Measurements from ENCODE around the gene MYO5B. TPM values are rescaled to one million over a fixed set of nuclear protein-coding genes. Genes with fewer than 3 reads are reported as not detected.
"Not testable (repeated sequence)": the region's sequence is repeated elsewhere in the genome, so short reads cannot be mapped to it uniquely, and the experiment has no call there.

Gene MYO5B
- total RNA-seq, 1 donor from 2014 or later, result 0.27 TPM

DNA sequence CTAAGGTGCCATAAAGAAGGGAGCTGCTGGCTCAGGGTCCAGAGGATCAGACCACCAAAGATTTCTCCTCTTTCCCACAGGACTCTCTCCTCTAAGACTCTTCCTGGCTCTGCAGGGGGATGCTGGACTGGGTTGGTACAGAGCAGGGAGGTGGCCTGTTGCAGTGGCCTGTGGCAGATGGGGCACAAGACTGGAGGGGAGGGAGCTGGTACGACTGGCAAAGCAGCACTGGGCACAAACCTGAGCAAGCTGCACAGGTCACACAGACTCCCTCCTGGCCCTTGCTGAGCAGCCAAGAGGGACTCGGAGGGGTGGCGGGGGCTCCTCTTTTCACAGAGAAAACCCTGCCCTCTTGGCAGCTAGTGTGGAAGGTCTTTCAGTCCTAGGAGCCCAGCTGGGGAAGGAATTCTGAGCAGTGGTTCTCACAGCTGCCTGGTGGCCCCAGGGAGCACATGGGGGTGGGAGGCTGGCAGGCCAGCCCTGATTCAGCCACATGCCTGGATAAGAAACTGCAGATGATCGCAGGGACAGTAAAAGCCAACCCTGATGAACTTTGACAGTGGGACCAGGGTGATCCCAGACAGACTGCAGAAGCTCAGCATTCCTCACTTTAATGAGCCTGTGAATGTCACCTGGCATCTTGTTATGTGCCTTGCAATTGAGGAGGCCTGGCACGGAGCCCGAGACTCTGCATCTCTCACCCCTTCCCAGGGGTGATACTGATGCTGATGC, 349.2 kb downstream of the MYO5B start:
- intact Hi-C loops (cut with micrococcal nuclease), result no loop called here

DNA sequence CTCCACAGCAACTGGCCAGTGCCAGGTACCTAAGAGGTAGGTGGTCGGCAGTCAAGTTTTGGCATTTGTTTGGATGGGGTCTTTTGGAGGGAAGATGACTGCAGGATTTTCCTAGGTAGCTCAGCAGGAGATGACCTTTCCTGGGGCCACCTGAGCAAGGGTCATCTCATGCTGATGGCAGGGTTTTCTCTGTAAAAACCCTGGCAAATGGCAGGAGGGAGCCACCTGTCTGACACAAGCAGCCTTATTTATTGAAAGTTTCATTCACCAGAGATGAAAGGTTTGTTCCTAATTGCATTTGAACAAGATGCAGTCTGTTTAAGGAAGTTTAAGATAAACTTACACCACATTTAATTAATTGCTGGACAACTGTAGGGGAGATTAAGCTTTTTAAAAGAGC, 350.0 kb downstream of the MYO5B start:
- intact Hi-C loops (cut with micrococcal nuclease), result no loop called here

DNA sequence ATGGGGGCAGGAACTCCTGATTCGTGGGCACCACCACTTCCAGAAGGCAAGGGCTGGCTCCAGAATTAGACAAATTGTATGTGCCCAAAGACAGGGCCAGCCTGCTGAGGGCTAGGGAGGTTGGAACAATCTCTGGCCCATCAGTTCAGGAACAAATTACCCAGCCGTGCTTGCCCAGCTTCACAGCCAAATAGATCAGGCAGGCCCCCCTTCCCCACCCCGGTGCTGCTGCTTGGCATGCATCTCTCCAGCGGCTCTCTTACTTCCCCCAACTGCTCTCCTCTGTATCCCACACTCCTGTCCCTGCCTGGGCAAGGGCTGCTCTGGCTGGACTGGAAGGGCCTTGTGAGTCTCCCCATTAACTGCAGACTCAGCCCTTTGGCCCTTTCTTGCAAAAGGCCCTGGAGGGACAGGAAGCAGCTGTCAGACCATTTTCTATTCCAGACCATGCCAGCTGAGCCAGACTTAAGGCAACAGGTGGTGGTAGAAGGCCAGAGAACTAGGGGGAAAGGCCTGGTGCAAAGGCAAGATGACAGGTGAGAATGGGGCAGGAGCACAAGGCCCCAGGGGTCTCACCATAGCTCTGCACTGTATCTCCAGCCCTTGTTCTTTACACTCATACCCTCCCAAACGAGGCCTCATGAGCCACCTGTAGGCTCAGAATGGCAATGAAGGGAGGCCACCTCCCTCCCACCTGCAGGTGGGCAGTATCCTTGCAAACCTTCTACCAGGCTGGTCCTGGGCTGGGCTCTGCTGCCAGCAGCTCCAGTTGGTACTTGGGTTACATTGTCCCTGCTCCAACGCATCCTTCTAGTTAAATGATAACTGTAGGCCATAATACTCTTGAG, 350.9 kb downstream of the MYO5B start:
- intact Hi-C loops (cut with micrococcal nuclease), result no loop called here

DNA sequence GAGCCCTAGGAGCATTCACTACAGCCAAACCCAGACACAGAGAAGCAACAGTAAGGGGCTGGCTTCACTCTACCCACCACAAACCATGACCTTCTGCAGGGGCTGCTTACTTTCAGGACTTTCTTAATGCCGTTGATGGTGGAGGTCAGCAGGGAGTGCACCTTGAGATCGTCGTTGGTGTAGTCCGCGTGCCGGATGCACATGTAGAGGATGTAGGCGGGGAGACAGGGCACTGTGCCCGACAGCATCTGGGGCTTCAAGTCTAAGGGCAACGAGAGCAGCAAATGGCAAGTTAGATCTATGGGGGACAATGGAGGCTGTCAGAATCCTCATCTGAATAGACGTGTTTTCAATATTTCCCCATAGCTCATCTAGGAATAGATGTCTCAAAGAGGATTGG, 351.8 kb downstream of the MYO5B start:
- intact Hi-C loops (cut with micrococcal nuclease), result no loop called here

DNA sequence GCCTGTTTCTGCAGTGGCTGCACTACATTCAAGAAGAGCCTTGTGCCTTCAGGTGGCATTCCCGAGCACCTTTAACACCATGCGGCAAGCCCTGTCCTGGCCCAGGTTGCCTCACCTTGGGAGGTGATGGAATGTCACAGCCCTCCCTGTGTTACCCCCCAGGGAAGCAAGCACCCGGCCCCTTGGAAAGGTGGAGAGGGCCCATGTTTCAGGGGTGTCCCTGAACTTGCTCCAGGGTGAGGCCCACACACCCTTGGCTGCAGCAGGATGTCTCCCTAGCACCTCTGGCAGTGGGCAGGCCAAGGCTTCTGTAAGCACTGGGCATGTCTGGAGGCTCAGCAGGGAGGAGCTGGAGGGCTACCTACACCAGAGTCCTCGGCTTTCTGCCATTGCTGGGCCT, 352.3 kb downstream of the MYO5B start:
- intact Hi-C loops (cut with micrococcal nuclease), result no loop called here

DNA sequence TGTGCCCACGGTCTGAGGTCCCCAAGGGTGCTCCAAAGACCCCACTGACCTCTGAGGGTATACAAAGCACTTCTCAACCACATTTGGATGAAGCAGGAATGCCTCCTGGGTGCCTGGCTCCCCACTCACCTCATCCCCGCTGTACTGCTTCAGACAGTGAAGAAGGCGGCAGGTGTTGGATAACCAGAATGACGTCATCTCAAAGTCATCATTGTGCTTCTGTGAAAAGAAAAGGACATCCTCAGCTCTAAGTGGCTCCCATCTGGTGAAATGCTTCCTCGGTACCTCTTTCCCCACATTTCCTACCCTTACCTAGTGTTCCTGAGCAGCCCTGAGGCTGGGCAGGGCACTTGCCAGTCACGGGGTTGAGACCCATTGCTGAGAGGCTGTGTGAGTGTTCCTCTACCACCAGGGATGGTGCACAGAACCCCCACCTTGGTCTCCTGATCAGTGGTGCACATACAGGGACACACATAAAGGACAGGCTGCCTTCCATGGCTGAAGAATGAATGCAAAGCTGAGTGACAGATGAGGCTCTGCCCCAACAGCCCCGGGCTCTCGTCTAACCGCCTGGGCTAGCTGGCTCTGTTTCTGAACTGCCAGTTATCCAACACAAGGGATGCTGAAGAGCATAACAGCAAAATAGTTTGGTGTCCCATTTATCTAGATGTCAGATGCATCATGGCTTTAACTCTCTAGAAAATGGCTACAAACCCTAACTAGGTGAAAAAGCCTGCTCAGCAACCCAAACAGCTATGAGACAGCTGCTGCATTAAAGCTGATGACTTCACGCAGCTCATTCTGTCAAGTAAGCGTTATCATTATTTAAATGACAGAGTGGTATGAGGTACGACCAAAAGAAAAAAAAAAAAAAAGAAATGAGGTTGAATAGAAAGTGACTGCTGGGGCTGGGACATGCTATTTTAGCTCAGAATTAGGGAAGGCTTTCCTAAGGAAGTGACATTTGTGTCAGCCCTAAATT, 353.4 kb downstream of the MYO5B start:
- intact Hi-C loops (cut with micrococcal nuclease), result no loop called here

DNA sequence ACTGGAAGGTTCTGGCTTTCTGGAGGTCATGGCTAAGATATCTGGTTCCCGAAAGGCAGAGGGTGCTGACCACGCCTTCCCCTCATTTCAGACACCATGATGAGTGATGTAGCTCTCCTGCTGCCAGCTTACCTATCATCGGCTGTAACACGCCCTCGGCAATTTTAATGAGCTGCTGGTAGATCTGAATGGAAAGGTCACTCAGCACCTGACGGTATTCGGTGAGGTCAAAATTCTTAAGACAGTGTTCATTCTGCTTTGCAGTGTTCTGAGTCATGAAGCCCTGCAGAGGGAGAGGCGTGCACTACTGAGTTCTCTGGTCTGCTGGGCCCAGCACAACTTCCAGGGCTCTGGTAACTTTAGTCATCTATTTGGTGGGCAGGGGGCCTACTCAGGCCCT, 355.9 kb downstream of the MYO5B start:
- intact Hi-C loops (cut with micrococcal nuclease), result no loop called here

DNA sequence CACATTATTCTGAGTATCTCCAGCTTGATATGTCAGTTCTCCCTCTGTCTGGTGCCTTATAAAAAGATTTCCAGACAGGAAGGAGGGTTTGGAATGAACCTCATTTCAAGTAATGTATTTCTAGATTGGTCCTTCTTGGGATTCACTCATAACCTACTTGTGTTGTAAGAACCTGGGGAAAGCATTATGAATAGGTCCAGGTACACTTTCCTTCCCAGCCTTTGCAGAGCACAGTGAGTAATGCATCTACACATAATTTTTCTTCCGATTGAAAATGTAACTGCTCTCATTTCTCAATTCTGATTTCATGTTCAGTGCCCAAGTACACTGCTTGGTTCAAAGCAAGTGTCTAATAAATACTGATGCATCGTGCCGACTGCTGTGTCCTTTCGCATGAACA, 356.6 kb downstream of the MYO5B start:
- intact Hi-C loops (cut with micrococcal nuclease), result no loop called here

DNA sequence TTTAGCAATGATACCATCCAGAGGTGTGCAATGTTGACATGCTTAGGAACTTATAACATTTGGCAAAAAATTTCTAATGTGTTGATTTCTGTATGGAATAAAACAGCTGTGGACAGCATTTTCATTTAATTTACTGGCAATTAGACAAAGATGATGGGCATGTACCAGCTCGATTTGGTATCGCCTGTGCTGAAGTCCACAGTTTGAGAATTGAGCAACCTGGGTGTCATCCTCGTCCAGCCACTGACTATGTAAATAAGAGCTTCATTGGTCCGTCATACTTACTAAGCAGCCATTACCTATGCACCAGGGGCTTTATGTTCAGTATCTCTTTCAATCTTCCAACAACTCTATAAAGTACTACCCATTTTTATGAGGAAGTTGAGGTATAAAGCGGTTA, 357.1 kb downstream of the MYO5B start:
- intact Hi-C loops (cut with micrococcal nuclease), result no loop called here

DNA sequence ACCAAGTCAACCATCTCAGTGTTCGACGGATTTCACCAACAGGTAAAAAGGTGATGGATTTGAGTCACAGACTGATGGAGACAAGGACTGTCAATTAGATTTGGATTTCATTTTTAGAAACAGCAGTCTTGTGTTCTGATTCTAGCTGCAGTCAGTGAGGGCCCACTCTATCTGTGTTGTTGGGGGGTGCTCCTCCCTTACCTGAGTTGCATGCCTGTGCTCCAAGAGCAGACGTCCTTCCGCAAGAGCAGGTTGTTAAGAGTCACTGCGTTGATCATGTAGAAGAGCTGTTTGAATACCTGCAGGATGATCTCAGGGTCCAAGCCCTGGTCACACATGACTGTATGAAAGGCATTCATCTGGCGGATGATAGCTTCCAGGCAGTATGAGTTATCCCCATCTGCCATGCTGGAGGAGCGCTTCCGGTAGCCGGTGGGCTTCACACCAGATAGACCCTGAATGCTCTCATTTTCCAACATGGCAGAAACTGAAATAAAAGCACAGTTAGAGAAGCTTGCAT, 357.6 kb downstream of the MYO5B start:
- intact Hi-C loops (cut with micrococcal nuclease), result not testable (repeated sequence)

DNA sequence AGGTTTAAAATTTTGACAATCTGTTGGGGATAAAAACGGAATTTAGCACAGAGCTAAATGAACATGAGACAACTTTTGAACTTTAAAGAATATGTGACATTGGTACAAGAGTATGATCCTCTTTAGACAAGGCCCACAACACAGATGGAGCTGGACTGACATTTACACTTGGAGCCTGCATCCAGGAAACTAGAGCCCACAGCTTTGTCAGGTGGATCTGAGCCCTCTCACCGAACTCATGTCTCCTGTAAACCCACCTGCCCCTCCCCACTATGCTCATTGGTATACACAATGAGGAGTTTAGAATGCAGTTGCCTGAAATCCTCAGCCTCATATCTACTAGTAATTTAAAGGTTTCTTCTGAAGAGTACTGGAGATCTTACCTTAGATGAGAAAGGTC, 359.5 kb downstream of the MYO5B start:
- intact Hi-C loops (cut with micrococcal nuclease), result no loop called here

DNA sequence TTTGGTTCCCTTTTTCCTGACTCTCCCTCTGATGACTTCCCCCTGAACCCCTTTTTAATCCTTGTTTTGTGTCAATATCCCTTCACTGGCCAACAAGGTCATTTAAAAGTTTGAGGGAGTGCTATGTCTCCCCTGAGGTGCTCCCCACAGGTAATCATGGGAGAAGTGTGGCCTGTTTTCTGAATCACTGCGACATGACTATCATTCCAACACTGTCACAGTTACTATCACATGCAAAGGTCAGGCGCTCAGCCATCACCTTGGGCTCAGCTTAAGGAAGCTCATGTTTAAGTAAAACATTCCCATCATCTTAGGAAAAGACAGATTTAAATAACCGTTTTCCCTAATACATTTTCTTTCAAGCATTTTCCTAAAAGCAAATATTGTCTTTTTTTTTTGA, 360.7 kb downstream of the MYO5B start:
- intact Hi-C loops (cut with micrococcal nuclease), result no loop called here

DNA sequence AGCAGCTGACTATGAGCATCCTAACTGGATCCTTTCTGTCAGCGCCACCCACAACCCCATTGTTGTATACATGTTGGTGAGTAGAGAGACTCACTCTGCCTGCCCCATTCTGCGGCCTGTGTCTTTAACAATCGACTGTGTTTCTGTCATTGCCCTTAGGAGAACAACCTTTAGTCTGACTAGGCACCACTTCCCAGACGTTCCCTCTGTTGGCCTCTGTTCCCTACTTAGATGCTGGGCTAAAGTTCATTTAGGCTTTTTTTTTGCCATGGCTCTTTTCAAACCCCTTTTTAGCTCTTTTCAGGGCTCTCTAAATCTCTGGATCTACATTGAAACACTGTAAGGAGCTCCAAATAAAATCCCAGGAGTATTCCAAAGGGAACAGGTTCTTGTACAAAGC, 361.1 kb downstream of the MYO5B start:
- intact Hi-C loops (cut with micrococcal nuclease), result no loop called here

DNA sequence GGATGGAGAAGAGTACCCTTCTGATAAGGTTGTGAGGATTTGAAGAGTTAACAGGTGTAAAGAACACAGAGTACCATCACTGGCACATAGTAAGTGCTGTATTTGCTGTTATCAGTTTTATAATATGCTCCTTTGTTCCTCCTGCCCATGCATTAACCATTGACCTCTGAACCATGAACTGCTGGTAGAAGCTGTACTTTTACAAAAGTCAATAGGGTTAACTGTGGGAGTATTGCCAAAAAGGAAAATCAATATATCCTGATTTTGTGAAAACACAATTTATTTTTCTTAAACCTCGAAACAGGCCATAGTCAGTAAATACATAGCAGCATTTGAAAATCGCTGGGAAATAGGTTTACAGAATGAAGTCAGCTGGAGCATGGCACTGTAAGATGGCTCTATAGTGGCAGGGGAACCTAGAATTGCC, 362.7 kb downstream of the MYO5B start:
- intact Hi-C loops (cut with micrococcal nuclease), result no loop called here

DNA sequence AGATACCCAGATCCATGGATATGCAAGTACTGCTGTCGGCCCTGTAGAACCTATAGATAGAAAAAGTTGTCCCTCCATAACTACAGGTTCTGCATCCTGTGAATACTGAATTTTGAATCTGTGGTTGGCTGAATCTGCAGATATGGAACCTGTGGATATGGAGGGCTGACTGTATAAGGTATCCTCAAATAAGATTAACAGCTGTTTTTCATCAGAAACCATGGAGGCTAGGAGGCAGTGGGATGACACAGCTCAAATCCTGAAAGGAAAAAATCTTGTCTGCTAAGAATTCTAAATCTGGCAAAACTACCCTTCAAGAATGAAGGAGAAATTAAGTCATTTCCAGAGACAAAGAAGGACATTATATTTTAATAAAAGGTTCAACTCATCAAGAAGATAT, 367.0 kb downstream of the MYO5B start:
- intact Hi-C loops (cut with micrococcal nuclease), result no loop called here

DNA sequence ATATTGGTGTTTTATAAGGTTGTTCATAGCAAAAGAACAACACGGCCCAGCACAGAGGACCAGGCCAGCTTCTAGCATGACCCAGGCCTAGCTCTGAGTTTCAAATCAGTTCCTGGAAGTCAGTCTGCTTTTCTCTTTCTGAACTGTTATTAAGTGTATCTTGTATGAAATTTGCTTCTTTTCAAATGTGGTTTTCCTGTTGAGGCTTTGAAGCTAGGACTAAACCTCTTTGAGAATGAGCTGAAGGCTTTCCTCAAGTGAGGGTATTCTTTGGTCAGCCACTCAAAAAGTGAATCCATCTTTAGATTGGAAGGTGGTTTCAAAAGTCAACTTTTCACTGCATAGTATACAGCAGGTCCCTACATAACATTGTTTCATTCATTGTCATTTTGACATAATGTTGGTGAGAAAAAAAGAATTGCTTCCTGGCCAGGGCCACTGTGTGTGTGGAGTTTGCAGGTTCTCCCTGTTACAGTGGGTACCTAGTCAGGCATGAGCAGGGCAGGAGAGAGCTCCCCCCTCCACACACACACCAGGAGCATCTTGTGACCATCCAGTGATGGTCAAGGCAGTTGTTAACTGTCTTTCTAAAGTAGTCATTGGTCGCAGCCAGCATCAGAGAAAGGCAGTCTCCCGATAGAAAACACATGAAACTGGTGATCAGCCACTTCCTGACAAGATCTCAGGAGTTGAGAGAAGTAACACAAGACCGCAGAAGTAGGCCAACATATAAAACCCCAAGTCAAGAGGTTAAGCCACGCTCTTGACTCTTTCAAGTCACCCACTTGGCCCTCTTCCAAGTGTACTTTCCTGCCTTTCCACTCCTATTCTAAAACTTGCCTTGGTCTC, 374.9 kb downstream of the MYO5B start:
- intact Hi-C loops (cut with micrococcal nuclease), result loop anchor here (1.0 to 5.0 kb wide), 4 partner anchors 8 to 537 kb away; no protein-coding TSS in a partner anchor

DNA sequence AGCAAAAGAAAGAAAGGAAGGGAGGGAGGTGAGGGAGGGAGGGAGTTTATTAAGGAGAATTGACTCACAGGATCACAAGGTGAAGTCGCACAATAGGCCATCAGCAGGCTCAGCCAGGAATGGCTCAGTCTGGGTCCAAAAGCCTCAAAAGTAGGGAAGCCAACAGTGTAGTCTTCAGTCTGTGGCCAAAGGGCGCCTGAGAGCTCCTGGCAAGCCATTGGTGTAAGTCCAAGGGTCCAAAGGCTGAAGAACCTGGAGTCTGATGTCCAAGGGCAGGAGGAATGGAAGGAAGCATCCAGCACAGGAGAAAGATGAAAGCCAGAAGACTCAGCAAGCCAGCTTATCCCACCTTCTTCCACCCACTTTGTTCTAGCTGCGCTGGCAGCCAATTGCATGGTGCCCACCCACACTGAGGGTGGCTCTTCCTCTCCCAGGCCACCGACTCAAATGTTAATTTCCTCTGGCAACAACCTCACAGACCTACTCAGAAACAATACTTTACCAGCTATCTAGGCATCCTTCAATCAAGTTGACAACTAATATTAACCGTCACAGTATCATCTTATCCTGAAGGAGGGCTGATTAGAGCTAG, 375.8 kb downstream of the MYO5B start:
- intact Hi-C loops (cut with micrococcal nuclease), result no loop called here

DNA sequence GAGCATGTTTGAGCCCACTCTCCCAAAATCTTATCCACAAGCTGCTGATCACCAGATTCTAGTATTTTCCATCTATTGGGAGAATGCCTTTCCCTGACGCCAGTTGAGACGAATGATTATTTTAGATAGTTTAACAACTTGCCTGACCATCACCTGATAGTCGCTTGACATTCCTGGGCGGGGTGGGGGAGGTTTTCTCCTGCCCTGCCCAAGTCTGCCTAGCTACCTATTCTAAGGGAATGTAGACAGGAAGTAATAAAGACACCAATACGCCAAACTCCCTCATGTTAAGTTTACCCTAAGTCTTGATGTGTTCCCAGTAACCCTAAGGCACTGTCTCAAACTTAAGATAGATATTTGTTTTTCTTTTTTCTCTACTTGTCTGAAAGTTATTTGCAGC, 377.0 kb downstream of the MYO5B start:
- intact Hi-C loops (cut with micrococcal nuclease), result no loop called here

DNA sequence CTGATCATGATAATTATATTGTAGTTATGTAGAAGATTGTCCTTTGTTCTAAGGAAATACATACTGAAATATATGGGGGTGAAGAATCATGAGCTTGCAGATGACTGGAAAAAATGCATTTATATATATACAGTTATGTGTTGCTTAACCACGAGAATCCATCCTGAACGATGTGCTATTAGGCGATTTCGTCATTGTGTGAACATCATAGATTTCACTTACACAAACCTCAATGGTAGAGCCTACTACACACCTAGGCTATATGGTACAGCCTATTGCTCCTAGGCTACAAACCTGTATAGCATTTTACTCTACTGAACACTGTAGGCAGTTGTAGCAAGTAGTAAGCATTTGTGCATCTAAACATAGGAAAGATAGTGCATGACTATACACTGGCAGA, 379.0 kb downstream of the MYO5B start:
- intact Hi-C loops (cut with micrococcal nuclease), result loop anchor here (2.0 kb wide), 1 partner anchor 1885 kb away; the partner anchor contains the start of gene SMAD2

DNA sequence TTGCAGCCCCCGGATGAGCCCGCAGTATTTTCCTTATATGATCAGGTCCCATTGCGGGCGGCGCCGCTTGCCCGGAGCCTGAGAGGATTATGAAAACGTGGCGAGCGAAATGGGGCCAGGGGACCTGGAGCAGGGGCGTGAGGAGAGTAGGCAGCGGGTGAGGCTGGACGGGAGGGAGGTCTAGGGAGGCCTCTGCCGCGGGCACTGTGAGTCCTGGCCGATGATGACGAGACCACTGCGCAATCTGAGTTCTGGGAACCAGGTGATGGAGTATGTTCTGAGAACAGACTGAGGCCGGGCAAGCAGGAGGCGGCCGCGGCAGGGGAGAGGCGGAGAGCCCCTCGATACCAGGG, 380.8 kb downstream of the MYO5B start:
- intact Hi-C loops (cut with micrococcal nuclease), result loop anchor here (1.0 to 5.0 kb wide), 8 partner anchors 44 to 1883 kb away; partner anchors contain the start of genes CXXC1, ME2, MEX3C and SMAD2
